Measurements from ENCODE around the gene MBD1.
"Not testable (repeated sequence)": the region's sequence is repeated elsewhere in the genome, so short reads cannot be mapped to it uniquely, and the experiment has no call there.

MBD1 gene

GRCh38 chr18:50297621-50298442, 16.5 kb upstream of the MBD1 start:
- in situ Hi-C loops (cut with MboI; ENCODE audit: low sequenced_read_pairs) = no loop called here

DNA sequence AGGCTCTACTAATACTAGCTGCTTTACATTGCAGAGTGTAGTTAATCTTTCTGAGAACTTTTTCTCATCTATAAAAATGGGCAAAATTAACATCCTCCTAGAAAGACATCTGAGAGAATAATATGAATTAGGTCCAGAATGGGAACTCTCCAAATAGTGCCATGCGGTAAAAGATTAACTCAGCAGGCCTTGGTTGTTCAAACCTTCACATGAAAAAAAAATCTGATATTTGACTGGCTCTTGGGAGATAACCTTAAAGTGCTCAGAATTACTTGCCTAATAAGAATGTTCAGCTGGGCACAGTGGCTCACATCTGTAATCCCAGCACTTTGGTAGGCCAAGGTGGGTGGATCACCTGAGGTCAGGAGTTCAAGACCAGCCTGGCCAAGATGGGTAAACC, 11.7 kb upstream of the MBD1 start:
- in situ Hi-C loops (cut with MboI; ENCODE audit: low sequenced_read_pairs) = no loop called here

DNA sequence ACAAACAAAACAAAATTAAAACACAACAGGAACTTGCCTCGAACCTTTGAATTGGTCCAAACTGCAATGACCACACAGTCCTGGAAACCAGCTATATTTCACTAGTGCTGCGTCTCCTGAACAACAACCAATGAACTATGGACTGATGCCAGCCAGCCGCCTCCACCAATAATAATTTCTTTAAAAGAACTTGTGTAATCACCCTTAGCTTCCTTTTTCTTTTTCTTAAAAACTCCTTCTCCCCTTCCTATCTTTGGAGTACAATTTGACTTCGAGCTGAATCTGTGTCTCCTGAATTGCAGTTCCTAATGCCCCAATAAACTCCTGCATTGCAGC, 7.8 kb upstream of the MBD1 start:
- in situ Hi-C loops (cut with MboI; ENCODE audit: low sequenced_read_pairs) = no loop called here

GRCh38 chr18:50288348-50289107, 7.2 kb upstream of the MBD1 start:
- in situ Hi-C loops (cut with MboI; ENCODE audit: low sequenced_read_pairs) = not testable (repeated sequence)

DNA sequence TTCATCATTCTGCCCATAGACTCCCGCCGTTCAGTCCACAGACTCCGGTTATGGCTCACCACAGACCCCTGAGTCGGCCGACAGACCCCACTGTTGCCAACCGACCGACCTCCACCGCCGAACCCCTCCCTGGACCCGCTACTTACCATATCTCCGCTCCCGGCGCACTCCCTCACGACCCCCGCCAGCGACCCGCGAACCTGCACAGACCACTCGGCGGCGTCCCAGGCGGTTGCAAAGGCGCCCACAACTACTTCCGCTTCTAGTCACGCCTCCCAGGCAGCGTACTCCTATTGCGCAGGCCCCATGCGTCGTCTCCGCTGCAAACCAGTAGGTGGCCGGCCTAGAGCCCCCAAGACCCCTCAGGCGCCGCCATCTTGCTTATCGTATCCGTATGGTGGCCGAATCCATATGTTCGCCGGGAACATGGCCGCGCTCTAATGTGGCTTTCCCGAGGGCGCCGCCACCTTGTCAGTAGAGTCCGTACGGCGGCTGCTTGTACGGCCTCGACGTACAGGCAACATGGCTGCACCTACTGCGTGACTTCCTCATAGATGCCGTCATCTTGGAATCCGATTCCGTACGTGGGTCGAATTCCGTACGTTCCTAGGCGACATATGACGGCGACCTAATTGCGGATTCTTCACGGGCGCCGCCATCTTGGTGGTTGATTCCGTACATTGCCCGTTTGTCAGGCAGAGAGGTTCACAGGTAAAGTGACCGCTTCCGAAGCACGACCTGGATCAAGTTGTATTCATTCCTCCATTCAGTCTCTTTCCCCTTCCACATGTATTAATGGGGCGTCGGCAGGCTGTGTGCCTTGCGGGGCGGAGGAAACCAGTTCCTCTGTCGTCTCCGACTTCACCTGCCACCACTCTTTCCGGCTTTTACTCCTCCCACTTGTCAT, 6.4 kb upstream of the MBD1 start, which contains the start of gene CXXC1:
Gene CXXC1, minus strand, starts transcription at position 252 of the 907 bp plus-strand sequence. Its CDS starts 103 bp downstream, at position 149.
- in situ Hi-C loops (cut with MboI; ENCODE audit: low sequenced_read_pairs) = no loop called here

DNA sequence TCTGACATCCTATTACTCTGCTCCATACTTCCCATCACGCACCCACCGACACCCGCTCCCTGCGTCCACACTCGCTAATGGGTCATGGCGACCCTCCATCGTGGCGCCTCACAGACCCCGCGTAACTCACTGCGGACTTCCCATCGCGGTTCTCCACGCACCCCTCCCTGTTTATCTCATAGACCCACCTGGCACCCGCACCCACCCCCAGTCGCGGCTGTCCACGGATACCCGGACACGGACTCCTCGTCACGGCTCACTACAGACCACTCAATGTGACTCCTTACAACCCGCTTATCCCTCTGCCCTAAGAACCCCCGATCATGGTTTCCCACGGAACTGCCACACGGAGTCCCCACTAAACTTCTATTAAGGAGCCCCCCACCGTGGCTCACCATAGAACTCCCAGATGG, 5.7 kb upstream of the MBD1 start:
- in situ Hi-C loops (cut with MboI; ENCODE audit: low sequenced_read_pairs) = no loop called here

DNA sequence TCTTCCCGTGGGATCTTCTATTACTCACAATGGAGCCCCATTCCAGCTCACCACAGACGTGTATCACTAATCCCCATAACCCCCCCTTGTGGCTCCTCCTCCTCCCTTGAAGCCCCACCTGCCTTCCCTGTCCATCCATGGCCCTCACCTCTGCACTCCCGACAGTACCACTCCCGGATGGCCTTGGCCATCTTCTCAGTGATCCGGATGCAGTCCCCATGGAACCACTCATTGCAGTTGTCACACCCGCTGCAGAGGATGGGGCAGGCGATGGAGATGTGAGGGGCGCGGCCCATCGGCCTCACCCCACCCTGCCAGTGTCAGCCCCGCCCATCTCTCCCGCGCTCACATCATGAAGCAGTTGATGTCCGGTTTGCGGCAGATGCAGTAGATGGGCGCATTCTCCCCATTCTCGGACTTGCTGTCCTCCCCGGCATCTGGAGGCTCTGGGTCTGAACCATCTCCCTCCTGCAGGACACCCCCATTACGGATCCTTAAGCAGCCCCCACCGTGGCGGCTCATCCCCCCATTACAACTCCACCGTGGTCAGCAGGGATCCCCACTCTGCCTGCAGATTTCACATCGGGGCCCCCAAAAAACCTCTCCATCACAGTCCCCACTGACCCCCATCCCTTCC, 5.2 kb upstream of the MBD1 start:
- in situ Hi-C loops (cut with MboI; ENCODE audit: low sequenced_read_pairs) = no loop called here

DNA sequence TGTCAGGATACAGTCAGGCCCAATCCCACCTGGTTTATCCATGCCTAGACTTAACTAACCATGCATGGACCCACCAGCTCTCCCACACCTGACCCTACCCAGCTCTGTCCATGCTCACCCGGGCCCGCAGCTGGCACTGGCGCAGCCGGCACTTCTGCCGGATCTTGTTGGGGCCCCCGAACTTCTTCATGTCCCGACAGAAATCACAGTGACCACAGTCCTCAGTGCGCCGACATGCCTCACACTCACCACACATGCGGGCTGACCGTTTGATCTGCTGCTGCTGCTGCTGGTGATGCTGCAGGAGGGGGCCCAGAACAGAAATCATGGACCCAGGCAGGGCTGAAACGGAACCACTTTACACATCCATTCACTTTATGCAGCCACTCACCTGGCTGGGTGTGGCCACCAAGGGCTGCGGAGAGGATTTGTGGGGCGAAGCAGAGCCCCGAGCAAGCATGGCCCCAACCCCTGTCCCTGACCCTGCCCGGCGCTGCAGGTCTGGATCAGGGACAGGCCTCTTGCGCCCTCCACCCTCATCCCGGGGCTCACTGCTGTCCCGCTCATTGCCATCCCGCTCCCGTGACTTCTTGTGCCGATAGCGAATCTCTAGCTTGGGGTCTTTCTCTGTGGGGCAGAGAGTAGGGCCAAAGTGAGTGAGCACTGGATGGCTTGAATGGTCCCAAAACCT, 4.5 kb upstream of the MBD1 start:
- in situ Hi-C loops (cut with MboI; ENCODE audit: low sequenced_read_pairs) = no loop called here

DNA sequence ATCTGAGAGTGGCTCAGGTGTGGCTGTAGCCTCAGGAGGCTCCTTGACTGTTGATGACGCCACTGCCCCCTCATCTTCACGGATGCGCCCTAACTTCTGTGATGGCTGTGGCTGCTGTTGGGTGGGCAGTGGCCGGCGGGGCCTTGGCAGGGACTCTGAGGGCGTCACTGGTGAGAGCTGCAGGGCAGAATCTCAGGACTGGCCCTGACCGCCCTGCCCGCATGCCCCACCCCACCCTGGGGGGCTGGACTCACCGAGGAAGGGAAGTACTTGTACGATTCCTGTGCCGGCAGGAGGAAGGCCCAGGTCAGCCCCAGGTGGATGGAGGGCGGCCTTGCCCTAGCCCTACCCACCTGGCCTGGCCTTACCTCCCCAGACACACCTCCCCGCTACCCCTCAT, 3.7 kb upstream of the MBD1 start:
- in situ Hi-C loops (cut with MboI; ENCODE audit: low sequenced_read_pairs) = no loop called here

DNA sequence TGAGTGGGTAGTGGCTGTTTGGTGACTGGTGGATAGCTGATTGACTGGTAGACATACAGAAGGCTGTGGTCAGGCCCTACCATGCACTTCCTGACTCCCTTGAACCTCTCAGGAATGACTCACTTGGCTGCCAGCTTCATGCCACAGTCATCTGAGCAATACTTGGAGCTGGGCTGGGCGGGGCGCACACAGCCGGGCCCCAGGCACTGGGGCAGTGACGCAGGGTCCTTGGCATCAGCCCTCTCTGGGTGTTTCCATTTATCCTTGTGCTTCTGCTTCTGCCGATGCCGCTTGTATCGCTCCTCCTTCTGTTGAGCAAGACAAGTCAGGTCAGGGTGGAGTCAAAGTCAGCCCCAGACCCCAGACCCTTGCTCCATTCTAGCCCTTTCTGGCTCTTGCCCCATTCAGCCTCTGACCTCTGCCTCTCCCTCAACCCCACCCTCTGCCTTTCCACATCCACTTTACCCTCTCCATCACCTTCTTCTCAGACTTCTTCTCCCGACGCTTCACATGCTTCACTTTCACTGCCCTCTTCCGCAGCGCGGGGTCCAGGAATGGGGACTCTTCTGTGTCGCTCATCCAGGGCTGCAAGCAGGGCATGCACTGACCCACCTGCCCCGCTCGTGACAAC, 3.0 kb upstream of the MBD1 start:
- in situ Hi-C loops (cut with MboI; ENCODE audit: low sequenced_read_pairs) = no loop called here

- in situ Hi-C loops (cut with MboI; ENCODE audit: low sequenced_read_pairs) = no loop called here
Measured at GRCh38 chr18:50283469-50284209, 2.3 kb upstream of the MBD1 start.

- in situ Hi-C loops (cut with MboI; ENCODE audit: low sequenced_read_pairs) = no loop called here
Measured at GRCh38 chr18:50282521-50283335, 1.4 kb upstream of the MBD1 start.

DNA sequence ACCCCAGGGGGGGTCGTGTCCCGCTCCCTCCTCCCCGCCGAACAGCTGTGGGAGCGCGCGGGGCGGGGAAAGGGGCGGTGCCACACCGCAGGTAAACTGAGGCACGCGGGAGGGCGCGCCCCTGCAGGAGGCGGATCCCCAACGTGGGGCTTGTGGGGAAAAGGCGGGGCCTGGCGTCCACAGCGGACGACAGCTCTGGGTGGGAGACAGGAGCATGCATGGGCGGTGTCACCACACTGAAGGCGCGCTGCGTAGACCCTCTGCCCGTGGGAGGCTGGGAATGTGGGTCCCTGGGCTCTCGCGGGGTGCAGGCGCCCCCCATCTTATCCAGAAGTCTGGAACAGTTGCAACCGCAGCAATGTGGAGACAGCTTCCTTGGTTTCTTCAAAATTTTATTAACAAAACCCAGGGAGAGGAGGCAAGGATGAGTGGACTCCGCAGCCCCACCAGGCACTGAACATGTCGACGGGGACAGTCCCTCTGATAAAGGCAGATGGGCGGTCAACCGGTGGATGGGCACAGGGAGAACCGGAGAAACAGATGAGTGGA, 723 bp upstream of the MBD1 start:
- in situ Hi-C loops (cut with MboI; ENCODE audit: low sequenced_read_pairs) = no loop called here

DNA sequence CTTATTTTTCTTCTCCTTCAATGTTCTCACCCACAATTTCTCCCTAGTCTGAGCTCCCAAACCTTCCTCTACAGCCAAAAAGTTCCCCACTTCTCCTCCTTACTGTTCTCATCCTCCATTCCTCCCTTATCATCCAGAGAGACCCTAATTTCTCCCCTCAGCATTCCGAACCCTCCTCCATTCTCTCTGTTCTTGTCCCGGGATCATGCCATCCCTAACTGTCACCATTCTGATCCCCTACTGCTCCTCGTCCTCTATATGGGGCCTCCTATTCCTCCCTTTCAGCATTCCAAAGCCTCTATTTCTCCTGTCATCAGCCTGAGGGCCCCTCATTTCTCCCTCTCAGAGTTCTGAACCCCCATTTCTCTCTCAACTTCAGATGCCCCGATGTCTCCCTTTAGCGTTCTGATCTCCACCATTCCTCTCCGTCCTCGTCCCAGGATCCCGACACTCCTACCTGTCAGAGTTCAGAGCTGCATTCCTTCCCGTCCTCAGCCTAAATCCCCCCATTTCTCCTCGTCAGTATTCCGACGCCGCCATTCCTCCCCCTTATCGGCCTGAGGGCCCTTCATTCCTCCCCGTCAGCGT, 522 bp downstream of the MBD1 start:
- in situ Hi-C loops (cut with MboI; ENCODE audit: low sequenced_read_pairs) = no loop called here

- in situ Hi-C loops (cut with MboI; ENCODE audit: low sequenced_read_pairs) = no loop called here
Measured at GRCh38 chr18:50279752-50280151, 1.6 kb downstream of the MBD1 start.

DNA sequence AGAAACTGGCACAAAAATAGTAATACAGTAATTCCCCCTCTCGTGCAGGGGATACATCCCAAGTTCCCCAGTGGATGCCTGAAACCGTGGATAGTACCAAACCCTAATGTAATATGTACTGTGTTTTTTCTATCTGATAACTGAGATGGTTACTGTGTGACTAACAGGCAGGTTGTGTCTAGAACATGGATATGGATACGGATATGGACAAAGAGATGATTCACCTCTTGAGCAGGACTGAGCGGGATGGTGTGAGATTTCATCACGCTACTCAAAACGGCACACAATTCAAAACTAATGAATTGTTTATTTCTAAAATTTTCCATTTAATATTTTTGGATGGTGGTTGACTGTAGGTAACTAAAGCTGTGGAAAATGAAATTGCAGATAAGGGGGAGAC, 3.4 kb downstream of the MBD1 start:
- in situ Hi-C loops (cut with MboI; ENCODE audit: low sequenced_read_pairs) = no loop called here

GRCh38 chr18:50276452-50276851, 4.9 kb downstream of the MBD1 start:
- in situ Hi-C loops (cut with MboI; ENCODE audit: low sequenced_read_pairs) = no loop called here

Data from hTERT RPE-1 (cell line).